Endothelial cell of umbilical vein (primary cell): ENCODE measurements around the gene OR7C1. TPM values are rescaled to one million over a fixed set of nuclear protein-coding genes. Genes with fewer than 3 reads are reported as not detected.
"Not testable (repeated sequence)": the region's sequence is repeated elsewhere in the genome, so short reads cannot be mapped to it uniquely, and the experiment has no call there.

ENCODE experiments used
- BruUV-seq: library from RNA; stranded (reverse); fragments of 400-500 nt; replicated peaks from 2 replicates; lab custom pipeline; 2021; lab: Mats Ljungman, UMichigan
- CTCF ChIA-PET: fragments of 300-600, 350-600 bp; sonication (Branson Sonifier 250); formaldehyde crosslinking; loops from one replicate; lab custom pipeline; 2021; ENCODE audit warnings: antibody characterized with exemption, inconsistent platforms; lab: Charles Lee
- POLR2A ChIA-PET: fragments of 300-600, 350-600 bp; sonication (Branson Sonifier 250); formaldehyde crosslinking; loops from one replicate; lab custom pipeline; 2021; ENCODE audit warnings: antibody characterized with exemption, inconsistent platforms; lab: Charles Lee
- DNase-seq: peaks from one replicate; pipeline ENCODE4 v3.0.0-alpha.2; 2011; ENCODE audit warnings: low read depth, low spot score
- FAIRE-seq: peaks from 2 replicates; lab custom pipeline; 2011; peaks lifted over from hg19 to GRCh38; lab: Jason Lieb, UNC
- H2AFZ ChIP-seq: 2 replicates; pipeline ENCODE4 v1.6.0; 2012; ENCODE audit warnings: low read depth, low read length, control low read depth, inconsistent platforms
- H3K27ac ChIP-seq: 2 replicates; pipeline ENCODE4 v1.5.1; 2011; ENCODE audit warnings: low read depth, mild to moderate bottlenecking, control low read depth, low read length, moderate library complexity; ENCODE audit not compliant: insufficient read depth
- H3K27me3 ChIP-seq, 2 experiments: 2 replicates each; pipeline versions ENCODE4 v1.6.0 to v1.6.1; 2011; ENCODE audit warnings: low read length in 2 of 2, mixed read lengths in 1 of 2; ENCODE audit not compliant: control insufficient read depth in 2 of 2, insufficient read depth in 2 of 2
- H3K36me3 ChIP-seq, 2 experiments: 2 replicates in 1 of 2; 3 replicates in 1 of 2; pipeline ENCODE4 v1.5.1; 2011; ENCODE audit warnings: low read length in 2 of 2, mild to moderate bottlenecking in 1 of 2, moderate library complexity in 1 of 2; ENCODE audit not compliant: control insufficient read depth in 2 of 2, insufficient read depth in 2 of 2; ENCODE audit errors: extremely low read depth in 1 of 2
- H3K4me1 ChIP-seq: 3 replicates; pipeline ENCODE4 v1.5.1; 2011; ENCODE audit warnings: mild to moderate bottlenecking, low read length; ENCODE audit not compliant: control insufficient read depth, insufficient read depth; ENCODE audit errors: extremely low read depth
- H3K4me2 ChIP-seq: 2 replicates; pipeline ENCODE4 v1.6.1; 2011; ENCODE audit warnings: low read length, control low read depth, mixed read lengths; ENCODE audit not compliant: insufficient read depth
- H3K4me3 ChIP-seq, 3 experiments: fragments of 200-600 bp in 1 of 3; sonication (generic), shearing (Covaris generic) in 1 of 3; replicated peaks in 1 of 3; 2 replicates each; pipeline ENCODE4 v1.5.1; 2011 to 2016; ENCODE audit warnings: control low read depth in 3 of 3, low read length in 3 of 3, mild to moderate bottlenecking in 2 of 3, inconsistent platforms in 1 of 3, low read depth in 1 of 3, moderate library complexity in 1 of 3; ENCODE audit not compliant: insufficient read depth in 1 of 3
- H3K79me2 ChIP-seq: 2 replicates; pipeline ENCODE4 v1.6.0; 2012; ENCODE audit warnings: low read length, inconsistent platforms; ENCODE audit not compliant: control insufficient read depth, insufficient read depth
- H3K9ac ChIP-seq: replicated peaks from 2 replicates; pipeline ENCODE3; 2011; ENCODE audit warnings: low read length, control low read depth; ENCODE audit not compliant: insufficient read depth; ENCODE audit errors: extremely low read depth
- H3K9me1 ChIP-seq: replicated peaks from 3 replicates; pipeline ENCODE4 v1.6.0; 2011; ENCODE audit warnings: mild to moderate bottlenecking, low read length; ENCODE audit not compliant: control insufficient read depth, insufficient read depth; ENCODE audit errors: extremely low read depth
- H3K9me3 ChIP-seq: replicated peaks from 2 replicates; pipeline ENCODE4 v1.5.1; 2012; ENCODE audit warnings: low read length, inconsistent platforms; ENCODE audit not compliant: control insufficient read depth, insufficient read depth
- H4K20me1 ChIP-seq: replicated peaks from 2 replicates; pipeline ENCODE3; 2011; ENCODE audit warnings: mild to moderate bottlenecking, low read length; ENCODE audit not compliant: control insufficient read depth, insufficient read depth; ENCODE audit errors: extremely low read depth
- EZH2 ChIP-seq: IDR thresholded peaks from 2 replicates; pipeline ENCODE4 v1.6.1; 2012; ENCODE audit warnings: borderline replicate concordance, low read depth, mild to moderate bottlenecking, moderate library complexity, low read length, inconsistent platforms; ENCODE audit not compliant: severe bottlenecking
- FOS ChIP-seq: IDR thresholded peaks from 2 replicates; pipeline ENCODE4 v1.6.1; 2011; ENCODE audit warnings: mild to moderate bottlenecking, low read length, moderate library complexity, borderline replicate concordance; ENCODE audit not compliant: insufficient read depth
- GATA2 ChIP-seq: IDR thresholded peaks from 2 replicates; pipeline ENCODE4 v1.7.0; 2011; ENCODE audit warnings: low read depth, mild to moderate bottlenecking, moderate library complexity, mixed read lengths, low read length; ENCODE audit not compliant: insufficient read length, insufficient read depth
- JUN ChIP-seq: IDR thresholded peaks from 2 replicates; pipeline ENCODE4 v1.6.1; 2011; ENCODE audit warnings: borderline replicate concordance, low read depth; ENCODE audit not compliant: insufficient read length, insufficient read depth
- MAX ChIP-seq: IDR thresholded peaks from 2 replicates; pipeline ENCODE4 v1.6.1; 2011; ENCODE audit not compliant: insufficient read depth, insufficient read length
- MYC ChIP-seq: IDR thresholded peaks from one replicate; pipeline ENCODE4 v1.6.1; 2011; ENCODE audit warnings: mild to moderate bottlenecking, low read depth, low read length
- POLR2A ChIP-seq: IDR thresholded peaks from 2 replicates; pipeline ENCODE4 v1.6.1; 2012; ENCODE audit warnings: low read depth, mild to moderate bottlenecking, control low read depth, low read length
- POLR2AphosphoS5 ChIP-seq: IDR thresholded peaks from 2 replicates; pipeline ENCODE4 v1.6.1; 2012; ENCODE audit warnings: low read depth, mild to moderate bottlenecking, control low read depth, low read length, moderate library complexity; ENCODE audit not compliant: insufficient read depth
- dilution Hi-C: fragments of 300-500 bp; cut with MboI; formaldehyde crosslinking; loops from one replicate; pipeline ENCODE4 v1.15.0; 2019; ENCODE audit warnings: low sequenced_read_pairs; ENCODE audit not compliant: extremely low pct_ligation_motif_present
- intact Hi-C: fragments of 100-400 bp; cut with micrococcal nuclease; formaldehyde crosslinking; loops from one replicate; pipeline ENCODE4 v1.10.0; 2022
- polyA plus RNA-seq, 4 experiments: library from polyadenylated mRNA; depleted of rRNA in 3 of 4; stranded (reverse) in 3 of 4; unstranded in 1 of 4; fragments of >200 nt; gene quantifications; 2 replicates each; pipeline versions ENCODE4 v1.2.1 to v1.2.3, GENCODE V29; 2011 to 2012; ENCODE audit warnings: missing spikeins in 1 of 4
- total RNA-seq: library from RNA; stranded (reverse); gene quantifications from 2 replicates; pipeline ENCODE4 v1.2.3, GENCODE V29; 2021
- TF ChIP-seq, protein P1 (sequence below), 2 donors: IDR thresholded peaks; 1 replicate in 1 of 2; 2 replicates in 1 of 2; pipeline ENCODE4 v1.5.1; 2011; ENCODE audit warnings: low read length in 2 of 2, mild to moderate bottlenecking in 2 of 2, moderate library complexity in 2 of 2, control low read depth in 1 of 2, inconsistent platforms in 1 of 2, low read depth in 1 of 2; ENCODE audit not compliant: insufficient read depth in 1 of 2; ENCODE audit errors: extremely low read depth in 1 of 2

The OR7C1 gene
- total and polyA plus RNA-seq, 2 donors (not counting 3 experiments of a cell fraction or from before 2014, with no cell fraction given), result not detected

- intact Hi-C loops, H3K4me1 ChIP-seq, H3K27me3 ChIP-seq, H3K36me3 ChIP-seq, BruUV-seq, H4K20me1 ChIP-seq, FAIRE-seq, H3K9ac ChIP-seq, H2AFZ ChIP-seq, H3K9me1 ChIP-seq, H3K79me2 ChIP-seq, dilution Hi-C loops, H3K4me3 ChIP-seq, POLR2A ChIA-PET, H3K9me3 ChIP-seq, H3K4me2 ChIP-seq, H3K27ac ChIP-seq, DNase-seq: not testable (repeated sequence)
- CTCF ChIA-PET, result interaction anchor here (0.7 kb wide), 1 partner anchor 406 kb away, joined by 3 read pairs; no protein-coding TSS in a partner anchor
Observed at GRCh38 chr19:14780622-14781225, 54.3 kb downstream of the OR7C1 start.

DNA sequence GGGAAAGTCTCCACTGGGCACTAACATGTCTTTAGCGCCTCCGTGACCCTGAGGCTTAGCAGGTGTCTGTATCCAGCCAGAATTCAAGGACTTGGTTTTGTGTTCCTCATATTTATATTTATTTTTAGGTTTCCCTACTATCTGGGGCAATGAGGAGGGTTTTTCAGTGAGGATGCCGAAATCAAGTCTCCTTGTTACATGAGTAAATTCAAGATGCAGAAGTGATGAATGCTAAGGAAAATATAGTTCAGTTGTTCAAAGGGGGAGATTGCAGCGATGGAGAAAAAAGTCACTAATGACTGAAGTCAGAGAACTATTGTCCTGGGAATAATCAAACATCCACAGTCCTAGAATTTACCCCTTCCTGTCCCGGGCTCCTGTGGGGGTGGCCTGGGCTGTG lies 55.8 kb downstream of the OR7C1 start:
- Histone ChIP-seq H4K20me1 (no peaks in the 10 kb centered on the region), H3K9ac (no peak overlapping the region), H3K36me3 (no peaks in the 10 kb centered on the region), H3K4me2 (no peak overlapping the region), H3K4me3 (no peak overlapping the region), H3K9me1 (no peaks in the 10 kb centered on the region), H3K79me2 (no peaks in the 10 kb centered on the region), H3K9me3 (no peaks in the 10 kb centered on the region), H3K27me3 (no peaks in the 10 kb centered on the region), H2AFZ (no peak overlapping the region), H3K27ac (no peak overlapping the region), H3K4me1 (no peaks in the 10 kb centered on the region)
- intact Hi-C loops (no loop called here), dilution Hi-C loops (no loop called here)
- DNase-seq, result no peak
- FAIRE-seq, result no peak
- ChIA-PET POLR2A (no interaction called here), CTCF (interaction anchor here (1.0 kb wide), 1 partner anchor 52 kb away, joined by 3 read pairs; no protein-coding TSS in a partner anchor)
- TF ChIP-seq POLR2A (no peak), FOS (no peak), MYC (no peak), POLR2AphosphoS5 (no peak), GATA2 (no peak), JUN (no peak), EZH2 (no peak), MAX (no peak)
- TF ChIP-seq, protein P1, sequence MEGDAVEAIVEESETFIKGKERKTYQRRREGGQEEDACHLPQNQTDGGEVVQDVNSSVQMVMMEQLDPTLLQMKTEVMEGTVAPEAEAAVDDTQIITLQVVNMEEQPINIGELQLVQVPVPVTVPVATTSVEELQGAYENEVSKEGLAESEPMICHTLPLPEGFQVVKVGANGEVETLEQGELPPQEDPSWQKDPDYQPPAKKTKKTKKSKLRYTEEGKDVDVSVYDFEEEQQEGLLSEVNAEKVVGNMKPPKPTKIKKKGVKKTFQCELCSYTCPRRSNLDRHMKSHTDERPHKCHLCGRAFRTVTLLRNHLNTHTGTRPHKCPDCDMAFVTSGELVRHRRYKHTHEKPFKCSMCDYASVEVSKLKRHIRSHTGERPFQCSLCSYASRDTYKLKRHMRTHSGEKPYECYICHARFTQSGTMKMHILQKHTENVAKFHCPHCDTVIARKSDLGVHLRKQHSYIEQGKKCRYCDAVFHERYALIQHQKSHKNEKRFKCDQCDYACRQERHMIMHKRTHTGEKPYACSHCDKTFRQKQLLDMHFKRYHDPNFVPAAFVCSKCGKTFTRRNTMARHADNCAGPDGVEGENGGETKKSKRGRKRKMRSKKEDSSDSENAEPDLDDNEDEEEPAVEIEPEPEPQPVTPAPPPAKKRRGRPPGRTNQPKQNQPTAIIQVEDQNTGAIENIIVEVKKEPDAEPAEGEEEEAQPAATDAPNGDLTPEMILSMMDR (IDR thresholded peaks at IDR 0.05; ENCODE audit: extremely low read depth in 1 of 2, insufficient read depth in 1 of 2, low read depth in 1 of 2, low read length in 2 of 2), result no peak
- BruUV-seq, result no TSS peak
